ENCODE measurements around the gene LRFN2. TPM values are rescaled to one million over a fixed set of nuclear protein-coding genes. Genes with fewer than 3 reads are reported as not detected.

LRFN2 gene
- total and polyA plus RNA-seq, 2 experiments from 2014 or later, result 0.29 to 2.5 TPM

GRCh38 chr6:40511884-40512283, 75.3 kb downstream of the LRFN2 start:
- H3F3A ChIP-seq (replicated peaks; ENCODE audit: low read depth), result no peaks in the 10 kb centered on the region
- DNase-seq (ENCODE audit: low spot score) (no peak), ATAC-seq (no peak)
- no peak overlapping the region for H2AFZ ChIP-seq
- H3K27me3 ChIP-seq (ENCODE audit: insufficient read depth), result no peaks in the 10 kb centered on the region
- H3K9me3 Mint-ChIP-seq, result no peaks in the 10 kb centered on the region
- H3K36me3 Mint-ChIP-seq (ENCODE audit: low read depth), result no peaks in the 10 kb centered on the region
- H3K79me2 ChIP-seq (replicated peaks; ENCODE audit: insufficient read depth), result no peaks in the 10 kb centered on the region
- peaks cover 7% of the 10 kb centered on the region for H3K27me3 Mint-ChIP-seq (ENCODE audit: insufficient read depth, low read depth, poor library complexity)
- H3K9me2 ChIP-seq (ENCODE audit: insufficient read depth), result no peaks in the 10 kb centered on the region
- TF ChIP-seq ZNF331 (CRISPR knock-in tag; IDR thresholded peaks at IDR 0.05; ENCODE audit: low read depth) (no peak), EZH2phosphoT487 (IDR thresholded peaks at IDR 0.05; ENCODE audit: unreplicated experiment) (no peak), POLR2AphosphoS5 (IDR thresholded peaks at IDR 0.05; ENCODE audit: low read depth) (no peak)
- no peak overlapping the region for H3K4me3 Mint-ChIP-seq
- H3K4me1 Mint-ChIP-seq, result peaks cover 22% of the 10 kb centered on the region
- no peaks in the 10 kb centered on the region for H4K20me1 ChIP-seq (replicated peaks; ENCODE audit: insufficient read depth)
- no peak overlapping the region for H3K27ac Mint-ChIP-seq
- H3K4me2 ChIP-seq, result no peak overlapping the region
- H3K27ac ChIP-seq (ENCODE audit: low read depth), result no peak overlapping the region
- peaks cover 4% of the 10 kb centered on the region; the same call in 1 of the 2 replicates for H3K4me1 ChIP-seq (ENCODE audit: insufficient read depth)
- H3K4me3 ChIP-seq, result no peak overlapping the region
- no peaks in the 10 kb centered on the region for H3K36me3 ChIP-seq (ENCODE audit: insufficient read depth)

- Mint-ChIP-seq H3K9me3 (no peaks in the 10 kb centered on the region), H3K4me1 (peaks cover 22% of the 10 kb centered on the region), H3K27me3 (ENCODE audit: insufficient read depth, low read depth, poor library complexity) (peaks cover 5% of the 10 kb centered on the region), H3K4me3 (no peak overlapping the region), H3K27ac (no peak overlapping the region; the same call in 1 of the 2 replicates), H3K36me3 (ENCODE audit: low read depth) (no peaks in the 10 kb centered on the region)
- Histone ChIP-seq H3F3A (replicated peaks; ENCODE audit: low read depth) (no peaks in the 10 kb centered on the region), H3K4me2 (no peak overlapping the region), H3K9me2 (ENCODE audit: insufficient read depth) (no peaks in the 10 kb centered on the region), H4K20me1 (replicated peaks; ENCODE audit: insufficient read depth) (no peaks in the 10 kb centered on the region), H2AFZ (no peak overlapping the region), H3K4me1 (ENCODE audit: insufficient read depth) (peaks cover 4% of the 10 kb centered on the region; the same call in 1 of the 2 replicates), H3K27ac (ENCODE audit: low read depth) (no peak overlapping the region), H3K79me2 (replicated peaks; ENCODE audit: insufficient read depth) (no peaks in the 10 kb centered on the region), H3K4me3 (no peak overlapping the region), H3K36me3 (ENCODE audit: insufficient read depth) (no peaks in the 10 kb centered on the region), H3K27me3 (ENCODE audit: insufficient read depth) (no peaks in the 10 kb centered on the region)
- DNase-seq (ENCODE audit: low spot score), result no peak
- no peak for ATAC-seq
- TF ChIP-seq POLR2AphosphoS5 (IDR thresholded peaks at IDR 0.05; ENCODE audit: low read depth) (no peak), EZH2 (IDR thresholded peaks at IDR 0.05; ENCODE audit: low read depth, unreplicated experiment) (no peak), ZNF462 (CRISPR knock-in tag; IDR thresholded peaks at IDR 0.05) (no peak), CREB1 (CRISPR knock-in tag; IDR thresholded peaks at IDR 0.05; ENCODE audit: low read depth) (no peak), STAT1 (IDR thresholded peaks at IDR 0.05; ENCODE audit: unreplicated experiment) (no peak), ETS1 (IDR thresholded peaks at IDR 0.05) (no peak), CTCF (conservative IDR thresholded peaks at IDR 0.05; ENCODE audit: low read depth in 2 of 2) (no peak), ZNF114 (CRISPR knock-in tag; IDR thresholded peaks at IDR 0.05) (no peak)
Observed at GRCh38 chr6:40510442-40510841, 76.7 kb downstream of the LRFN2 start.

Measured in GM23338 (cell line).